Body of pancreas (tissue), 4 donors: ENCODE data around the gene CTNNBIP1.

ENCODE experiments used
- CTCF ChIP-seq, 7 experiments: fragments of 450-650 bp in 4 of 7; fragments of 200-600 bp in 3 of 7; sonication (generic) in 3 of 7; IDR thresholded peaks; one replicate each; pipeline ENCODE4 v1.5.1; 2016 to 2019; ENCODE audit warnings: antibody characterized with exemption in 7 of 7
- POLR2A ChIP-seq, 3 donors: fragments of 450-650 bp; IDR thresholded peaks; one replicate each; pipeline ENCODE4 v1.6.1; 2016; ENCODE audit warnings: antibody characterized with exemption in 3 of 3, mild to moderate bottlenecking in 2 of 3

DNA sequence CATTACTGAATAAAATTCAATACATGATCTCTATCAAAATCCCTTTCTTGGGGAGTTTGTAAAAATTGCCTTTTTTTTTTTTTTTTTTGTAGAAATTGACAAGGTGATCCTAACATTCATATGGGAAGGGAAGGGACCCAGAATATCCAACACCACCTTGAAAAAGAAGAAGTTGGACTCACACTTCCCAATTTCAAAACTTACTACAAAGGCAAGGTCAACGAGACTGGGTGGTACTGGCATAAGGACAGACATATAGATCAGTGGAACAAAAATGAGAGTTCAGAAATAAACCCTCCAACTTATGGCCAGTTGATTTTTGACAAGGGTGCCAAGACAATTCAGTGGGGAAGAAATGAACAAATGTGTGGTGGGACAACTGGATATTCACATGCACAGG lies 54.9 kb downstream of the CTNNBIP1 start:
- no peak for TF ChIP-seq CTCF (IDR thresholded peaks at IDR 0.05)
- no peak for TF ChIP-seq POLR2A (IDR thresholded peaks at IDR 0.05)
